H9 (cell line): Measurements from ENCODE around the gene LRIG1. TPM values are rescaled to one million over a fixed set of nuclear protein-coding genes. Genes with fewer than 3 reads are reported as not detected.

Experiments
- DNase-seq: peaks from one replicate; pipeline ENCODE4 v3.0.0-alpha.2; 2017
- H2AFZ ChIP-seq: one replicate; pipeline ENCODE4 v1.6.1; 2013; ENCODE audit warnings: mild to moderate bottlenecking, low read length, control low read depth, moderate library complexity
- H2AK5ac ChIP-seq: 2 replicates; pipeline ENCODE4 v1.6.1; 2013; ENCODE audit warnings: low read length, control low read depth, mixed read lengths; ENCODE audit not compliant: insufficient read length
- H2BK120ac ChIP-seq: one replicate; pipeline ENCODE4 v1.6.1; 2013; ENCODE audit warnings: low read depth, mild to moderate bottlenecking, low read length, control low read depth, inconsistent platforms; ENCODE audit not compliant: poor library complexity, severe bottlenecking
- H2BK12ac ChIP-seq: 2 replicates; pipeline ENCODE4 v1.6.1; 2013; ENCODE audit warnings: low read length, control low read depth, mixed read lengths, low read depth; ENCODE audit not compliant: insufficient read length
- H2BK15ac ChIP-seq: 2 replicates; pipeline ENCODE4 v1.6.1; 2013; ENCODE audit warnings: low read depth, low read length, control low read depth
- H2BK20ac ChIP-seq: one replicate; pipeline ENCODE4 v1.6.1; 2013; ENCODE audit warnings: low read depth, mild to moderate bottlenecking, low read length, control low read depth, inconsistent platforms; ENCODE audit not compliant: poor library complexity, severe bottlenecking
- H2BK5ac ChIP-seq: 2 replicates; pipeline ENCODE4 v1.6.1; 2013; ENCODE audit warnings: low read length, control low read depth, mixed read lengths; ENCODE audit not compliant: insufficient read length
- H3K14ac ChIP-seq: 2 replicates; pipeline ENCODE4 v1.6.1; 2013; ENCODE audit warnings: low read length, control low read depth; ENCODE audit not compliant: insufficient read depth
- H3K18ac ChIP-seq: 2 replicates; pipeline ENCODE4 v1.6.1; 2013; ENCODE audit warnings: low read depth, mild to moderate bottlenecking, mixed read lengths, low read length, control low read depth; ENCODE audit not compliant: insufficient read length
- H3K23ac ChIP-seq: 2 replicates; pipeline ENCODE4 v1.6.1; 2013; ENCODE audit warnings: low read length, control low read depth, mixed read lengths, low read depth; ENCODE audit not compliant: insufficient read length
- H3K23me2 ChIP-seq: 2 replicates; pipeline ENCODE4 v1.6.1; 2013; ENCODE audit warnings: low read depth, mild to moderate bottlenecking, mixed read lengths, low read length, control low read depth; ENCODE audit not compliant: insufficient read length, poor library complexity, severe bottlenecking
- H3K27ac ChIP-seq: 2 replicates; pipeline ENCODE4 v1.5.1; 2013; ENCODE audit warnings: low read length, control low read depth, mixed read lengths, low read depth; ENCODE audit not compliant: insufficient read length
- H3K27me3 ChIP-seq: 2 replicates; pipeline ENCODE4 v1.6.1; 2013; ENCODE audit warnings: low read length, control low read depth, inconsistent platforms; ENCODE audit not compliant: insufficient read depth
- H3K4ac ChIP-seq: 2 replicates; pipeline ENCODE4 v1.6.1; 2013; ENCODE audit warnings: low read depth, mild to moderate bottlenecking, control low read depth, inconsistent platforms, low read length, moderate library complexity
- H3K4me1 ChIP-seq: 2 replicates; pipeline ENCODE4 v1.6.1; 2013; ENCODE audit warnings: low read length, control low read depth, inconsistent platforms; ENCODE audit not compliant: insufficient read depth
- H3K4me2 ChIP-seq: 2 replicates; pipeline ENCODE4 v1.6.1; 2013; ENCODE audit warnings: low read length, control low read depth, mixed read lengths; ENCODE audit not compliant: insufficient read length, insufficient read depth
- H3K56ac ChIP-seq: 2 replicates; pipeline ENCODE4 v1.6.1; 2013; ENCODE audit warnings: low read depth, mild to moderate bottlenecking, mixed read lengths, low read length, control low read depth; ENCODE audit not compliant: insufficient read length
- H3K79me1 ChIP-seq: 2 replicates; pipeline ENCODE4 v1.6.1; 2013; ENCODE audit warnings: low read depth, mild to moderate bottlenecking, moderate library complexity, low read length, control low read depth, inconsistent platforms; ENCODE audit not compliant: insufficient read depth, poor library complexity, severe bottlenecking
- H3K79me2 ChIP-seq: 2 replicates; pipeline ENCODE4 v1.6.1; 2013; ENCODE audit warnings: low read length, control low read depth, inconsistent platforms; ENCODE audit not compliant: insufficient read depth
- H3K9ac ChIP-seq: 2 replicates; pipeline ENCODE4 v1.6.1; 2013; ENCODE audit warnings: low read length, control low read depth, mixed read lengths; ENCODE audit not compliant: insufficient read length; ENCODE audit errors: extremely low read depth
- H3K9me3 ChIP-seq: one replicate; pipeline ENCODE4 v1.6.1; 2013; ENCODE audit warnings: low read depth, low read length, inconsistent platforms; ENCODE audit not compliant: control insufficient read depth
- H3T11ph ChIP-seq: one replicate; pipeline ENCODE4 v1.6.1; 2013; ENCODE audit warnings: mild to moderate bottlenecking, low read length, control low read depth, inconsistent platforms
- H4K20me1 ChIP-seq: one replicate; pipeline ENCODE4 v1.6.1; 2013; ENCODE audit not compliant: control insufficient read depth, insufficient read length, insufficient read depth
- H4K5ac ChIP-seq: 2 replicates; pipeline ENCODE4 v1.6.1; 2013; ENCODE audit warnings: low read depth, mild to moderate bottlenecking, mixed read lengths, low read length, control low read depth; ENCODE audit not compliant: insufficient read length
- H4K8ac ChIP-seq: replicated peaks from 2 replicates; pipeline ENCODE4 v1.6.1; 2013; ENCODE audit warnings: low read length, control low read depth, mixed read lengths, low read depth; ENCODE audit not compliant: insufficient read length
- H4K91ac ChIP-seq: 2 replicates; pipeline ENCODE4 v1.6.1; 2013; ENCODE audit warnings: low read depth, mild to moderate bottlenecking, moderate library complexity, mixed read lengths, low read length, control low read depth; ENCODE audit not compliant: insufficient read length
- H3K27ac Mint-ChIP-seq, 3 experiments: 2 replicates in 2 of 3; 3 replicates in 1 of 3; pipeline ENCODE4 v1.8.0; 2020 to 2021; ENCODE audit warnings: mixed read lengths in 3 of 3, mild to moderate bottlenecking in 1 of 3, moderate library complexity in 1 of 3
- H3K27me3 Mint-ChIP-seq: 2 replicates; pipeline ENCODE4 v1.8.0; 2021; ENCODE audit warnings: low read depth, mild to moderate bottlenecking, moderate library complexity, mixed read lengths
- H3K36me3 Mint-ChIP-seq, 3 experiments: 2 replicates in 2 of 3; 3 replicates in 1 of 3; pipeline ENCODE4 v1.8.0; 2020 to 2021; ENCODE audit warnings: low read depth in 3 of 3, mixed read lengths in 3 of 3; ENCODE audit not compliant: insufficient read depth in 1 of 3
- H3K4me1 Mint-ChIP-seq, 2 experiments: 2 replicates each; pipeline ENCODE4 v1.8.0; 2020; ENCODE audit warnings: mixed read lengths in 2 of 2
- H3K4me3 Mint-ChIP-seq, 2 experiments: 2 replicates in 1 of 2; 3 replicates in 1 of 2; pipeline ENCODE4 v1.8.0; 2020 to 2021; ENCODE audit warnings: mild to moderate bottlenecking in 2 of 2, mixed read lengths in 2 of 2, moderate library complexity in 1 of 2
- H3K9me3 Mint-ChIP-seq, 2 experiments: 2 replicates in 1 of 2; 3 replicates in 1 of 2; pipeline ENCODE4 v1.8.0; 2020; ENCODE audit warnings: mild to moderate bottlenecking in 2 of 2, mixed read lengths in 2 of 2, moderate library complexity in 1 of 2
- WGBS: extraction: QIAGEN DNeasy Blood & Tissue Kit; methylation state at CpG from one replicate; pipeline ENCODE4 v1.1.7; 2013; ENCODE audit warnings: missing lambda C conversion rate, low lambda C conversion rate, mixed read lengths; ENCODE audit not compliant: insufficient read length; ENCODE audit errors: extremely low coverage; 5-methylcytosine and 5-hydroxymethylcytosine counted together
- total RNA-seq: library from RNA; stranded (reverse); gene quantifications from 2 replicates; pipeline ENCODE4 v1.2.1, GENCODE V29; 2021
- TF ChIP-seq, protein P1 (sequence below): fragments of 200-600 bp; sonication (generic); conservative IDR thresholded peaks from 3 replicates; pipeline ENCODE4 v1.8.0; 2021; ENCODE audit warnings: antibody characterized with exemption, mild to moderate bottlenecking

The LRIG1 gene
- total RNA-seq, 1 experiment from 2014 or later, result 70.3 TPM

DNA sequence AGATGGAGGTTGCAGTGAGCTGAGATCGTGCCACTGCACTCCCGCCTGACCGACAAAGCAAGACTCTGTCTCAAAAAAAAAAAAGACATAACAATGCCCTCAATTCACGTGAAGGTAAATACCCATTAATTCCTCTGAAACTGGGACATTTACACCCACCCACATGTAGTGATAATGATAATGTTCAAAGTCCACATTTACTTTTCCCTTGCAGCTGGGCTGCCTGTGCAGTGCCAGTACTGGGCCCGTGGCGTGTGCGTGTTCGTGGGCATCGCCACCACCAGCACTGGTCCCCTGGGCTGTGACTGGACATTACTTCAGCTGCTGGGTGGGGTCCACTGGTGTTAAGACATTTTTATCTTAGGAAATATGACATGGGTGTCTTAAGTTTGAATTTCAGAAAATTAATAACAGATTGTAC is 156.4 kb downstream of the LRIG1 start:
- no peak for DNase-seq
- no CpG with 5 or more reads among the region's 9 CpGs for WGBS
- TF ChIP-seq, protein P1, sequence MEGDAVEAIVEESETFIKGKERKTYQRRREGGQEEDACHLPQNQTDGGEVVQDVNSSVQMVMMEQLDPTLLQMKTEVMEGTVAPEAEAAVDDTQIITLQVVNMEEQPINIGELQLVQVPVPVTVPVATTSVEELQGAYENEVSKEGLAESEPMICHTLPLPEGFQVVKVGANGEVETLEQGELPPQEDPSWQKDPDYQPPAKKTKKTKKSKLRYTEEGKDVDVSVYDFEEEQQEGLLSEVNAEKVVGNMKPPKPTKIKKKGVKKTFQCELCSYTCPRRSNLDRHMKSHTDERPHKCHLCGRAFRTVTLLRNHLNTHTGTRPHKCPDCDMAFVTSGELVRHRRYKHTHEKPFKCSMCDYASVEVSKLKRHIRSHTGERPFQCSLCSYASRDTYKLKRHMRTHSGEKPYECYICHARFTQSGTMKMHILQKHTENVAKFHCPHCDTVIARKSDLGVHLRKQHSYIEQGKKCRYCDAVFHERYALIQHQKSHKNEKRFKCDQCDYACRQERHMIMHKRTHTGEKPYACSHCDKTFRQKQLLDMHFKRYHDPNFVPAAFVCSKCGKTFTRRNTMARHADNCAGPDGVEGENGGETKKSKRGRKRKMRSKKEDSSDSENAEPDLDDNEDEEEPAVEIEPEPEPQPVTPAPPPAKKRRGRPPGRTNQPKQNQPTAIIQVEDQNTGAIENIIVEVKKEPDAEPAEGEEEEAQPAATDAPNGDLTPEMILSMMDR, result no peak

More for the DNA sequence above, 156.4 kb downstream of the LRIG1 start:
- no peak overlapping the region for H2AK5ac ChIP-seq
- no peak overlapping the region for H3K56ac ChIP-seq
- Mint-ChIP-seq H3K27ac (no peak overlapping the region), H3K36me3 (peaks cover 10 to 16% (median 12%) of the 10 kb centered on the region in 3 experiments), H3K27me3 (no peaks in the 10 kb centered on the region), H3K4me3 (no peak overlapping the region), H3K4me1 (peaks cover 10 to 12% of the 10 kb centered on the region in 2 experiments), H3K9me3 (no peaks in the 10 kb centered on the region)
- no peak overlapping the region for H2BK120ac ChIP-seq
- no peak overlapping the region for H4K8ac ChIP-seq
- H3K4ac ChIP-seq, result no peak overlapping the region
- H3K23me2 ChIP-seq, result no peaks in the 10 kb centered on the region
- H2BK20ac ChIP-seq, result no peak overlapping the region
- no peak overlapping the region for H4K91ac ChIP-seq
- no peak overlapping the region for H3K14ac ChIP-seq
- no peak overlapping the region for H2BK5ac ChIP-seq
- no peak overlapping the region for H2AFZ ChIP-seq
- no peak overlapping the region for H2BK12ac ChIP-seq
- H4K5ac ChIP-seq, result no peak overlapping the region
- no peaks in the 10 kb centered on the region for H3K79me2 ChIP-seq
- no peak overlapping the region for H3K23ac ChIP-seq
- no peaks in the 10 kb centered on the region for H3K27me3 ChIP-seq
- H4K20me1 ChIP-seq, result no peaks in the 10 kb centered on the region
- no peaks in the 10 kb centered on the region for H3K9me3 ChIP-seq
- H3K4me1 ChIP-seq, result no peaks in the 10 kb centered on the region
- H2BK15ac ChIP-seq, result no peak overlapping the region
- H3K9ac ChIP-seq, result no peak overlapping the region
- H3K4me2 ChIP-seq, result no peak overlapping the region
- H3K27ac ChIP-seq, result no peak overlapping the region
- H3T11ph ChIP-seq, result no peak overlapping the region
- H3K79me1 ChIP-seq, result no peaks in the 10 kb centered on the region
- no peak overlapping the region for H3K18ac ChIP-seq
